ENCODE measurements around the gene RUNX1.

Gene RUNX1

GRCh38 chr21:34766862-34767261, 282.2 kb downstream of the RUNX1 start:
- no peak overlapping the region for H3K4me3 ChIP-seq (ENCODE audit: low read depth, low read length)
- TF ChIP-seq CTCF (IDR thresholded peaks at IDR 0.05; ENCODE audit: low read depth, low read length, missing control alignments) = no peak
- in situ Hi-C loops (cut with HindIII; ENCODE audit: low sequenced_read_pairs) = no loop called here
- DNase-seq (ENCODE audit: low read depth) = no peak

- no peak for TF ChIP-seq CTCF (IDR thresholded peaks at IDR 0.05; ENCODE audit: low read depth, low read length, missing control alignments)
- no peak for DNase-seq (ENCODE audit: low read depth)
- in situ Hi-C loops (cut with HindIII; ENCODE audit: low sequenced_read_pairs) = no loop called here
- H3K4me3 ChIP-seq (ENCODE audit: low read depth, low read length) = no peak overlapping the region
These were observed 283.5 kb downstream of the RUNX1 start for GRCh38 chr21:34765619-34766018.

GRCh38 chr21:34764715-34765284, 284.3 kb downstream of the RUNX1 start:
- H3K4me3 ChIP-seq (ENCODE audit: low read depth, low read length) = no peak overlapping the region
- no peak for TF ChIP-seq CTCF (IDR thresholded peaks at IDR 0.05; ENCODE audit: low read depth, low read length, missing control alignments)
- in situ Hi-C loops (cut with HindIII; ENCODE audit: low sequenced_read_pairs) = loop anchor here (5.0 kb wide), 1 partner anchor 33 kb away; no protein-coding TSS in a partner anchor
- no peak for DNase-seq (ENCODE audit: low read depth)

- in situ Hi-C loops (cut with HindIII; ENCODE audit: low sequenced_read_pairs) = loop anchor here (5.0 kb wide), 1 partner anchor 35 kb away; no protein-coding TSS in a partner anchor
- peak; percentile 57 for DNase-seq (ENCODE audit: low read depth)
- no peak overlapping the region for H3K4me3 ChIP-seq (ENCODE audit: low read depth, low read length)
- peak; percentile 34 for TF ChIP-seq CTCF (IDR thresholded peaks at IDR 0.05; ENCODE audit: low read depth, low read length, missing control alignments)
These were observed 286.3 kb downstream of the RUNX1 start for GRCh38 chr21:34762786-34763185.

- TF ChIP-seq CTCF (IDR thresholded peaks at IDR 0.05; ENCODE audit: low read depth, low read length, missing control alignments) = no peak
- in situ Hi-C loops (cut with HindIII; ENCODE audit: low sequenced_read_pairs) = loop anchor here (5.0 kb wide), 1 partner anchor 35 kb away; no protein-coding TSS in a partner anchor
- DNase-seq (ENCODE audit: low read depth) = no peak
- H3K4me3 ChIP-seq (ENCODE audit: low read depth, low read length) = no peak overlapping the region
These were observed 287.3 kb downstream of the RUNX1 start for GRCh38 chr21:34761758-34762330.

- no peak for DNase-seq (ENCODE audit: low read depth)
- no peak overlapping the region for H3K4me3 ChIP-seq (ENCODE audit: low read depth, low read length)
- no peak for TF ChIP-seq CTCF (IDR thresholded peaks at IDR 0.05; ENCODE audit: low read depth, low read length, missing control alignments)
- in situ Hi-C loops (cut with HindIII; ENCODE audit: low sequenced_read_pairs) = no loop called here
These were observed 294.1 kb downstream of the RUNX1 start for GRCh38 chr21:34754690-34755647.
